Chondrocyte (in vitro differentiated cells): Measurements from ENCODE around the gene EML4. TPM values are rescaled to one million over a fixed set of nuclear protein-coding genes. Genes with fewer than 3 reads are reported as not detected.

Experiments used
- DNase-seq: peaks from one replicate; pipeline ENCODE4 v3.0.0; 2021; ENCODE audit warnings: mixed read lengths, low spot score
- H3K27ac Mint-ChIP-seq: one replicate; pipeline ENCODE4 v1.8.0; 2021; ENCODE audit warnings: mild to moderate bottlenecking, moderate library complexity, mixed read lengths; ENCODE audit not compliant: unreplicated experiment
- H3K27me3 Mint-ChIP-seq: 2 replicates; pipeline ENCODE4 v1.8.0; 2021; ENCODE audit warnings: low read depth, mixed read lengths
- H3K36me3 Mint-ChIP-seq: 2 replicates; pipeline ENCODE4 v1.8.0; 2021; ENCODE audit warnings: low read depth, mixed read lengths
- H3K4me1 Mint-ChIP-seq: 2 replicates; pipeline ENCODE4 v1.8.0; 2021; ENCODE audit warnings: low read depth, mild to moderate bottlenecking, mixed read lengths
- H3K4me3 Mint-ChIP-seq: one replicate; pipeline ENCODE4 v1.8.0; 2021; ENCODE audit warnings: mild to moderate bottlenecking, moderate library complexity, mixed read lengths; ENCODE audit not compliant: unreplicated experiment
- H3K9me3 Mint-ChIP-seq: 2 replicates; pipeline ENCODE4 v1.8.0; 2021; ENCODE audit warnings: low read depth, mixed read lengths
- CTCF ChIP-seq: fragments of 200-600 bp; sonication (generic); IDR thresholded peaks from 2 replicates; pipeline ENCODE4 v1.5.0; 2021; ENCODE audit warnings: antibody characterized with exemption, mild to moderate bottlenecking, moderate library complexity
- total RNA-seq: library from RNA; stranded (reverse); gene quantifications from 3 replicates; pipeline ENCODE4 v1.2.1, GENCODE V29; 2021

EML4 gene
- total RNA-seq, 1 donor from 2014 or later: 50.0 TPM

GRCh38 chr2:42196070-42196402 is 26.9 kb downstream of the EML4 start:
- H3K27ac Mint-ChIP-seq: no peak overlapping the region
- no peak for TF ChIP-seq CTCF
- H3K36me3 Mint-ChIP-seq: no peaks in the 10 kb centered on the region
- H3K4me3 Mint-ChIP-seq: no peak overlapping the region
- H3K9me3 Mint-ChIP-seq: no peaks in the 10 kb centered on the region
- no peak for DNase-seq
- H3K27me3 Mint-ChIP-seq: no peaks in the 10 kb centered on the region
- peaks cover 77% of the 10 kb centered on the region for H3K4me1 Mint-ChIP-seq

GRCh38 chr2:42196403-42197267 is 27.5 kb downstream of the EML4 start:
- no peaks in the 10 kb centered on the region for H3K27me3 Mint-ChIP-seq
- DNase-seq: no peak
- TF ChIP-seq CTCF: peak; percentile 78
- no peaks in the 10 kb centered on the region for H3K36me3 Mint-ChIP-seq
- H3K27ac Mint-ChIP-seq: peak overlapping the region; percentile 51
- H3K9me3 Mint-ChIP-seq: no peaks in the 10 kb centered on the region
- no peak overlapping the region for H3K4me3 Mint-ChIP-seq
- H3K4me1 Mint-ChIP-seq: peaks cover 77% of the 10 kb centered on the region

- H3K4me3 Mint-ChIP-seq: no peak overlapping the region
- H3K4me1 Mint-ChIP-seq: peaks cover 81% of the 10 kb centered on the region
- no peaks in the 10 kb centered on the region for H3K27me3 Mint-ChIP-seq
- DNase-seq: no peak
- no peaks in the 10 kb centered on the region for H3K9me3 Mint-ChIP-seq
- H3K27ac Mint-ChIP-seq: peak overlapping the region; percentile 50
- no peaks in the 10 kb centered on the region for H3K36me3 Mint-ChIP-seq
- no peak for TF ChIP-seq CTCF
Observed at GRCh38 chr2:42197792-42198191, 28.6 kb downstream of the EML4 start.

- no peak for DNase-seq
- H3K9me3 Mint-ChIP-seq: no peaks in the 10 kb centered on the region
- no peak for TF ChIP-seq CTCF
- H3K4me3 Mint-ChIP-seq: no peak overlapping the region
- no peaks in the 10 kb centered on the region for H3K36me3 Mint-ChIP-seq
- H3K27me3 Mint-ChIP-seq: no peaks in the 10 kb centered on the region
- peaks cover 74% of the 10 kb centered on the region for H3K4me1 Mint-ChIP-seq
- H3K27ac Mint-ChIP-seq: peak overlapping the region; percentile 77
Observed at GRCh38 chr2:42198466-42198865, 29.3 kb downstream of the EML4 start.

GRCh38 chr2:42199002-42199401 is 29.8 kb downstream of the EML4 start:
- H3K4me1 Mint-ChIP-seq: peaks cover 70% of the 10 kb centered on the region
- H3K9me3 Mint-ChIP-seq: no peaks in the 10 kb centered on the region
- H3K36me3 Mint-ChIP-seq: no peaks in the 10 kb centered on the region
- no peak overlapping the region for H3K4me3 Mint-ChIP-seq
- H3K27me3 Mint-ChIP-seq: no peaks in the 10 kb centered on the region
- no peak for DNase-seq
- no peak for TF ChIP-seq CTCF
- peak overlapping the region; percentile 77 for H3K27ac Mint-ChIP-seq
